ENCODE results near the gene SLC30A10. TPM values are rescaled to one million over a fixed set of nuclear protein-coding genes. Genes with fewer than 3 reads are reported as not detected.

Gene SLC30A10
- total and polyA plus RNA-seq, 2 donors (not counting 1 experiment from before 2014, with no cell fraction given) = 0.06 TPM; not detected in 1

DNA sequence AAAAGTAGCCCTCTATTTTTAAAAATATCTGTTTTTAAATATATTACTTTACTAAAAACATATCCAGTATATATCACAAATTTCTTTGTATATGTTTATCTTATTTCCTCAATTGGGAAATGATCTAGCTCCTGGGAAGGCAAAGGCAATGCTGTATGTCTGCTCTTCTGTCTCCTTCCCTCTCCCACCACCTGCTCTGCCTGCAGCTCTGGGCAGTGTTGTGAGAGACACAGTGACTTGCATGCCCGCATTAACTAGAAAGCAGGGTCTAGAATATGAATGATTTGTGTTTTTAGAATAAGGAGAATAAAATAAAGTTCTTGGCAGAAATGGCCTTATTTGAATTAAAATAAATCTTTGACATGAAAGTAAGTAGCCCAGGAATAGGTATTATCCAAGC is 11.1 kb downstream of the SLC30A10 start:
- no peak overlapping the region for H3K4me3 ChIP-seq (ENCODE audit: control extremely low read depth in 1 of 5, extremely low read depth in 1 of 5, insufficient read depth in 1 of 5, low read depth in 2 of 5, low read length in 4 of 5)
- no peak overlapping the region for H3K9ac ChIP-seq (ENCODE audit: low read length)
- intact Hi-C loops (cut with micrococcal nuclease) = no loop called here
- no peaks in the 10 kb centered on the region for H3K4me1 ChIP-seq (ENCODE audit: control insufficient read depth in 2 of 2, insufficient read depth in 2 of 2, low read length in 2 of 2)
- no peaks in the 10 kb centered on the region for H3K9me3 Mint-ChIP-seq (ENCODE audit: insufficient read depth)
- DNase-seq (no peak), ATAC-seq (ENCODE audit: low read depth) (no peak)
- POLR2A ChIA-PET = no interaction called here
- H3K27me3 ChIP-seq (replicated peaks in 1 of 4; ENCODE audit: control extremely low read depth in 1 of 4, control insufficient read depth in 3 of 4, insufficient read depth in 4 of 4, low read length in 3 of 4) = no peaks in the 10 kb centered on the region
- CTCF ChIA-PET = no interaction called here
- no peaks in the 10 kb centered on the region for H3K4me1 Mint-ChIP-seq
- H3K27me3 Mint-ChIP-seq = peaks cover 19% of the 10 kb centered on the region
- H3K79me2 ChIP-seq (ENCODE audit: control insufficient read depth, insufficient read depth, low read length) = no peaks in the 10 kb centered on the region
- H4K20me1 ChIP-seq (ENCODE audit: control insufficient read depth, insufficient read depth, low read length, poor library complexity, severe bottlenecking) = no peaks in the 10 kb centered on the region
- TF ChIP-seq, protein P1, sequence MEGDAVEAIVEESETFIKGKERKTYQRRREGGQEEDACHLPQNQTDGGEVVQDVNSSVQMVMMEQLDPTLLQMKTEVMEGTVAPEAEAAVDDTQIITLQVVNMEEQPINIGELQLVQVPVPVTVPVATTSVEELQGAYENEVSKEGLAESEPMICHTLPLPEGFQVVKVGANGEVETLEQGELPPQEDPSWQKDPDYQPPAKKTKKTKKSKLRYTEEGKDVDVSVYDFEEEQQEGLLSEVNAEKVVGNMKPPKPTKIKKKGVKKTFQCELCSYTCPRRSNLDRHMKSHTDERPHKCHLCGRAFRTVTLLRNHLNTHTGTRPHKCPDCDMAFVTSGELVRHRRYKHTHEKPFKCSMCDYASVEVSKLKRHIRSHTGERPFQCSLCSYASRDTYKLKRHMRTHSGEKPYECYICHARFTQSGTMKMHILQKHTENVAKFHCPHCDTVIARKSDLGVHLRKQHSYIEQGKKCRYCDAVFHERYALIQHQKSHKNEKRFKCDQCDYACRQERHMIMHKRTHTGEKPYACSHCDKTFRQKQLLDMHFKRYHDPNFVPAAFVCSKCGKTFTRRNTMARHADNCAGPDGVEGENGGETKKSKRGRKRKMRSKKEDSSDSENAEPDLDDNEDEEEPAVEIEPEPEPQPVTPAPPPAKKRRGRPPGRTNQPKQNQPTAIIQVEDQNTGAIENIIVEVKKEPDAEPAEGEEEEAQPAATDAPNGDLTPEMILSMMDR (IDR thresholded peaks at IDR 0.05) = no peak
- TF ChIP-seq EZH2 (IDR thresholded peaks at IDR 0.05; ENCODE audit: borderline replicate concordance, insufficient read depth, low read depth, low read length, poor library complexity, severe bottlenecking) = no peak
- no peak overlapping the region for H3K27ac Mint-ChIP-seq
- H2AFZ ChIP-seq (ENCODE audit: insufficient read depth, low read depth, low read length, poor library complexity, severe bottlenecking) = no peak overlapping the region
- no peaks in the 10 kb centered on the region for H3K9me3 ChIP-seq (ENCODE audit: control extremely low read depth in 1 of 3, control insufficient read depth in 2 of 3, insufficient read depth in 1 of 3, low read length in 2 of 3)
- H3K27ac ChIP-seq (ENCODE audit: low read length in 2 of 2) = no peak overlapping the region
- 83% methylated on average over 1 of the region's 1 CpG for WGBS (ENCODE audit: insufficient coverage)
- no peaks in the 10 kb centered on the region for H3K36me3 ChIP-seq (replicated peaks in 1 of 2; ENCODE audit: control extremely low read depth in 1 of 2, control insufficient read depth in 1 of 2, extremely low read depth in 1 of 2, insufficient read depth in 2 of 2, low read length in 1 of 2)
- no peak overlapping the region for H3K4me2 ChIP-seq (replicated peaks; ENCODE audit: low read depth, low read length, poor library complexity, severe bottlenecking)
- H3K4me3 Mint-ChIP-seq = no peak overlapping the region

DNA sequence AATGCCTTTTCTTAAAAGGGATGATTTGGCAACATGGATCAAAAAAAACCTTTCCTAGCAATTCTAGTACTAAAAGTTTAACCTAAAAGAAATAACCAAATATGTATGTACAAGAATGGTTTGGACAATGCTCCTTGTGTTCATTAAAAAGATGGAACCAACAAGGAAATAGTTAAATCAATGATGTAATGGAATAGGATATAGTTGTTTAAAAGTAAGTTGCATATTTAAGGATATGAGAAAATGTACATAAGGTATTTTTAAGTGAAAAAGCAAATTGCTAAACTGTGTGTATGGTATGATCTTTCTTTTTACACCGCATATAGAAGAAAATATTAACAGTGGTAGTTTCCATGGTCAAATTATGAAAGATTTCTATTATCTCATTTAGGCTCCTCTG is 12.1 kb downstream of the SLC30A10 start:
- POLR2A ChIA-PET = no interaction called here
- Histone ChIP-seq H3K4me1 (ENCODE audit: control insufficient read depth in 2 of 2, insufficient read depth in 2 of 2, low read length in 2 of 2) (no peaks in the 10 kb centered on the region), H4K20me1 (ENCODE audit: control insufficient read depth, insufficient read depth, low read length, poor library complexity, severe bottlenecking) (no peaks in the 10 kb centered on the region), H3K79me2 (ENCODE audit: control insufficient read depth, insufficient read depth, low read length) (no peaks in the 10 kb centered on the region), H3K4me2 (replicated peaks; ENCODE audit: low read depth, low read length, poor library complexity, severe bottlenecking) (no peak overlapping the region), H3K36me3 (replicated peaks in 1 of 2; ENCODE audit: control extremely low read depth in 1 of 2, control insufficient read depth in 1 of 2, extremely low read depth in 1 of 2, insufficient read depth in 2 of 2, low read length in 1 of 2) (no peaks in the 10 kb centered on the region), H3K9ac (ENCODE audit: low read length) (no peak overlapping the region), H2AFZ (ENCODE audit: insufficient read depth, low read depth, low read length, poor library complexity, severe bottlenecking) (no peak overlapping the region), H3K9me3 (ENCODE audit: control extremely low read depth in 1 of 3, control insufficient read depth in 2 of 3, insufficient read depth in 1 of 3, low read length in 2 of 3) (no peaks in the 10 kb centered on the region), H3K27me3 (replicated peaks in 1 of 4; ENCODE audit: control extremely low read depth in 1 of 4, control insufficient read depth in 3 of 4, insufficient read depth in 4 of 4, low read length in 3 of 4) (no peaks in the 10 kb centered on the region), H3K27ac (ENCODE audit: low read length in 2 of 2) (no peak overlapping the region), H3K4me3 (ENCODE audit: control extremely low read depth in 1 of 5, extremely low read depth in 1 of 5, insufficient read depth in 1 of 5, low read depth in 2 of 5, low read length in 4 of 5) (no peak overlapping the region)
- no peak overlapping the region for H3K4me3 Mint-ChIP-seq
- peaks cover 15% of the 10 kb centered on the region for H3K27me3 Mint-ChIP-seq
- no peak overlapping the region for H3K27ac Mint-ChIP-seq
- ATAC-seq (ENCODE audit: low read depth) = no peak
- no peaks in the 10 kb centered on the region for H3K9me3 Mint-ChIP-seq (ENCODE audit: insufficient read depth)
- no peak for TF ChIP-seq EZH2 (IDR thresholded peaks at IDR 0.05; ENCODE audit: borderline replicate concordance, insufficient read depth, low read depth, low read length, poor library complexity, severe bottlenecking)
- TF ChIP-seq, protein P1 (IDR thresholded peaks at IDR 0.05) = no peak
- CTCF ChIA-PET = no interaction called here
- DNase-seq = no peak
- no CpG with 5 or more reads among the region's 1 CpG for WGBS (ENCODE audit: insufficient coverage)
- no peaks in the 10 kb centered on the region for H3K4me1 Mint-ChIP-seq
- intact Hi-C loops (cut with micrococcal nuclease) = no loop called here
